GM23338 (cell line): ENCODE data around the gene SH3BP5.

ENCODE experiments used
- CREB1 ChIP-seq: fragments of 250-450 bp; sonication (Bioruptor Pico); IDR thresholded peaks from 2 replicates; pipeline ENCODE4 v1.5.0; 2020; ENCODE audit warnings: low read depth, mild to moderate bottlenecking, moderate library complexity
- CTCF ChIP-seq, 2 experiments: fragments of 200-600 bp in 1 of 2; sonication (generic) in 1 of 2; conservative IDR thresholded peaks; 2 replicates each; pipeline versions ENCODE4 v1.5.1 to v1.6.1; 2016 to 2017; ENCODE audit warnings: antibody characterized with exemption in 2 of 2, low read depth in 2 of 2, mild to moderate bottlenecking in 2 of 2, moderate library complexity in 1 of 2
- EZH2 ChIP-seq: fragments of 200-600 bp; sonication (generic); IDR thresholded peaks from one replicate; pipeline ENCODE4 v1.8.0; 2017; ENCODE audit warnings: antibody characterized with exemption, mild to moderate bottlenecking, low read depth; ENCODE audit not compliant: unreplicated experiment
- EZH2phosphoT487 ChIP-seq: fragments of 200-600 bp; sonication (generic); IDR thresholded peaks from one replicate; pipeline ENCODE4 v1.8.1; 2018; ENCODE audit warnings: antibody characterized with exemption; ENCODE audit not compliant: unreplicated experiment
- JUNB ChIP-seq: IDR thresholded peaks from one replicate; pipeline ENCODE4 v1.6.1; 2016; ENCODE audit warnings: antibody characterized with exemption; ENCODE audit not compliant: unreplicated experiment
- POLR2AphosphoS5 ChIP-seq: IDR thresholded peaks from 2 replicates; pipeline ENCODE4 v1.6.1; 2016; ENCODE audit warnings: antibody characterized with exemption, low read depth
- REST ChIP-seq: IDR thresholded peaks from one replicate; pipeline ENCODE4 v1.6.1; 2018; ENCODE audit warnings: antibody characterized with exemption; ENCODE audit not compliant: unreplicated experiment
- ZNF331 ChIP-seq: fragments of 250-450 bp; sonication (Bioruptor Pico); IDR thresholded peaks from 2 replicates; pipeline ENCODE4 v1.5.0; 2020; ENCODE audit warnings: low read depth, mild to moderate bottlenecking, moderate library complexity

GRCh38 chr3:15269091-15269989 lies 63.0 kb downstream of the SH3BP5 start:
- TF ChIP-seq CTCF (conservative IDR thresholded peaks at IDR 0.05; ENCODE audit: low read depth in 2 of 2): no peak
- TF ChIP-seq EZH2: no peak
- TF ChIP-seq POLR2AphosphoS5: no peak
- TF ChIP-seq EZH2phosphoT487: no peak
- TF ChIP-seq REST: no peak
- TF ChIP-seq CREB1 (CRISPR knock-in tag): no peak
- TF ChIP-seq JUNB: no peak
- no peak for TF ChIP-seq ZNF331 (CRISPR knock-in tag)
